NOMO-1 (cell line): ENCODE data around the gene ZNF618.

ENCODE experiments used
- DNase-seq, 2 experiments: peaks; one replicate each; lab custom pipeline; 2025; ENCODE audit not compliant: unreplicated experiment in 2 of 2; lab: John Stamatoyannopoulos, UW

The ZNF618 gene

GRCh38 chr9:114014044-114014443, 137.9 kb downstream of the ZNF618 start:
- DNase-seq = no peak

GRCh38 chr9:114015607-114016006, 139.5 kb downstream of the ZNF618 start:
- no peak for DNase-seq

- no peak for DNase-seq
Observed at GRCh38 chr9:114016101-114016500, 140.0 kb downstream of the ZNF618 start.

GRCh38 chr9:114016629-114017423, 140.7 kb downstream of the ZNF618 start:
- no peak for DNase-seq

- no peak for DNase-seq
Observed at GRCh38 chr9:114017741-114018715, 141.9 kb downstream of the ZNF618 start.

- peak; percentile 62 to 72 for DNase-seq
Observed at GRCh38 chr9:114021578-114021977, 145.5 kb downstream of the ZNF618 start.

- DNase-seq = no peak
Observed at GRCh38 chr9:114023961-114024360, 147.9 kb downstream of the ZNF618 start.

- no peak for DNase-seq
Observed at GRCh38 chr9:114025196-114025753, 149.2 kb downstream of the ZNF618 start.

GRCh38 chr9:114025760-114026159, 149.7 kb downstream of the ZNF618 start:
- no peak for DNase-seq

GRCh38 chr9:114026335-114026734, 150.2 kb downstream of the ZNF618 start:
- no peak for DNase-seq

- no peak for DNase-seq
Observed at GRCh38 chr9:114027159-114027862, 151.2 kb downstream of the ZNF618 start.

GRCh38 chr9:114027863-114028465, 151.9 kb downstream of the ZNF618 start:
- DNase-seq = no peak

- DNase-seq = no peak
Observed at GRCh38 chr9:114028646-114029045, 152.5 kb downstream of the ZNF618 start.

GRCh38 chr9:114029311-114030170, 153.4 kb downstream of the ZNF618 start:
- no peak for DNase-seq

GRCh38 chr9:114030364-114030763, 154.3 kb downstream of the ZNF618 start:
- peak in 1 of 2 experiments; percentile 2 for DNase-seq

GRCh38 chr9:114031037-114031630, 155.0 kb downstream of the ZNF618 start:
- no peak for DNase-seq

GRCh38 chr9:114031948-114032840, 156.1 kb downstream of the ZNF618 start:
- no peak for DNase-seq
